ENCODE measurements around the gene TARS3.

Gene TARS3

DNA sequence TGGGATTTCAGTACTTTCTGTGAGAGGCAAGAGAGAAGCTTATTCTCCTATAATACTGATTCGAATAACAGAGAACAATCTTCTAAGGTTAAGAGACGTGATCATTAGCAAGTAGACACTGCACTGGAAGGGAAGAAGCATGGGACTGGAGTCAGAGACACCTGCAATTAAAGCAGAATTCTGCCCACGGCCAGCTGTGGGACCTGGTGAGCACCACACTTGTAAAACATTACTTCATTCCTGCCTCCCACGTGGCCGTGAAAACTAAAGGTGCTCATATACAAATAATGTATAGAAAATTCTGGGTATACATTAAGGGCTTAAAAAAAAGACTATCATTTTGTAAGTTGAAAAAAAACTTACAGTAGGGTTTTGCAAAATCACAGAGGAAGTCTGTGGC, 74.1 kb downstream of the TARS3 start:
- Histone ChIP-seq H3K36me3 (ENCODE audit: control insufficient read depth, insufficient read depth, low read length) (peaks cover 5% of the 10 kb centered on the region), H3K4me3 (ENCODE audit: low read length) (no peak overlapping the region), H3K9ac (ENCODE audit: low read length) (no peak overlapping the region), H3K4me1 (ENCODE audit: control insufficient read depth, insufficient read depth, low read length) (peaks cover 12% of the 10 kb centered on the region), H3K27me3 (ENCODE audit: control insufficient read depth, insufficient read depth, low read length) (no peaks in the 10 kb centered on the region), H3K9me3 (ENCODE audit: control insufficient read depth, low read length) (no peaks in the 10 kb centered on the region)

DNA sequence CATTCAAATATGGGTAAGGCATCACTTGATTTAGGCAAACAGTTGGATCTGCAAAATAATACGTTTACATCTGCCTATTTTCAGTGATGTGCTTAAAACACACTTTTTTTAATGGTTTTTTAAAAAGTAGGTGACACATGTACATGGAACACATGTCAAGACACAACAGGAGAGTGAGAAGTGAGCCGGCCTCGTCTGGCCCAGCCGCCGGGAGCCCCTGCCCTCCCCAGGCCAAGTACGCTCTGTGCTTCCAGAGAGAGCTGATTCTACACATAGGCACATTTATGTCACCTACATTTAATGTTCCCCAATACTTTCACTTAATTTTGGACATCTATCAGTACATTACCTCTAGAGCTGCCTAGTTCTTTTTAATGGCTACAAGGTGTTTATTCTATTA, 75.9 kb downstream of the TARS3 start:
- Histone ChIP-seq H3K4me1 (ENCODE audit: control insufficient read depth, insufficient read depth, low read length) (peaks cover 12% of the 10 kb centered on the region), H3K36me3 (ENCODE audit: control insufficient read depth, insufficient read depth, low read length) (peaks cover 8% of the 10 kb centered on the region), H3K27me3 (ENCODE audit: control insufficient read depth, insufficient read depth, low read length) (no peaks in the 10 kb centered on the region), H3K9ac (ENCODE audit: low read length) (no peak overlapping the region), H3K9me3 (ENCODE audit: control insufficient read depth, low read length) (no peaks in the 10 kb centered on the region), H3K4me3 (ENCODE audit: low read length) (no peak overlapping the region)

DNA sequence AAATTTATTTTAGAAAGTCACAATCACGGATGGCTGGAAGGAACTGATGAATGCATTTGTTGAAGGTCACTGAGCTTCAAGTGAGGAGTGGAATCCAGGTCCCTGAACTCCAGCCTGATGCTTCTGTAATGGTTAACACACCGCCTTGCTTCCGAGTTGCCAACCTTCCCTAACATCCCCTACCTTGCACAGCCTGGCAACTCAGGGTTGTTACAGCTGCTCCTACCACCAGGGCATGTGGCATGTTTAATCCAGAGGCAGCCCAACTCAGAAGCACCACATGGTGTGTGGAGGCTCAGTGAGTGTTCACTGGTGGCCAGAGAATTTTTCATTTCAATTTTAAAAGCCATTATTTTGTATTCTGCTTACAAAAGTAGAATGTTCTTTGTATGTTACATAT, 77.0 kb downstream of the TARS3 start:
- Histone ChIP-seq H3K27me3 (ENCODE audit: control insufficient read depth, insufficient read depth, low read length) (no peaks in the 10 kb centered on the region), H3K4me3 (ENCODE audit: low read length) (no peak overlapping the region), H3K4me1 (ENCODE audit: control insufficient read depth, insufficient read depth, low read length) (peaks cover 12% of the 10 kb centered on the region), H3K36me3 (ENCODE audit: control insufficient read depth, insufficient read depth, low read length) (peaks cover 8% of the 10 kb centered on the region), H3K9ac (ENCODE audit: low read length) (no peak overlapping the region), H3K9me3 (ENCODE audit: control insufficient read depth, low read length) (no peaks in the 10 kb centered on the region)

DNA sequence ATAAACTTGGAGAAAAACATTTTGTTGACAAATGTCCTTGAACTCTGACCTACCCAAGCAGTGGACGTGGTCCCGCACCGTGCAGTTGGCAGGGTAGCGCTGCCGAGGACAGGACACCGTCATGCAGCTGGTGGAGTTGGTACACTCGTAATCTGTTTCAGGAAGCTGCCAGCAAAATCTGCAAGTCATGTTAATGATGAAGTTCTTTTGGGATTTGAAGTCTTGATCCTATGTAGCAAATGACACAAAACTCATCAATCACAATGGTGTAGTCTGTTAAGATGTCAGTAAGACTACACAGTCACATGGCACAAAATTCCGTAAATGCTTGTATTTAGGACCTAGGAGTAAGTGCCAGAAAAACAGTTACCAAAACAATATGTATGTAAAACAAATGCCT, 77.6 kb downstream of the TARS3 start:
- Histone ChIP-seq H3K4me3 (ENCODE audit: low read length) (no peak overlapping the region), H3K4me1 (ENCODE audit: control insufficient read depth, insufficient read depth, low read length) (peaks cover 12% of the 10 kb centered on the region), H3K27me3 (ENCODE audit: control insufficient read depth, insufficient read depth, low read length) (no peaks in the 10 kb centered on the region), H3K36me3 (ENCODE audit: control insufficient read depth, insufficient read depth, low read length) (peaks cover 8% of the 10 kb centered on the region), H3K9me3 (ENCODE audit: control insufficient read depth, low read length) (no peaks in the 10 kb centered on the region), H3K9ac (ENCODE audit: low read length) (no peak overlapping the region)

DNA sequence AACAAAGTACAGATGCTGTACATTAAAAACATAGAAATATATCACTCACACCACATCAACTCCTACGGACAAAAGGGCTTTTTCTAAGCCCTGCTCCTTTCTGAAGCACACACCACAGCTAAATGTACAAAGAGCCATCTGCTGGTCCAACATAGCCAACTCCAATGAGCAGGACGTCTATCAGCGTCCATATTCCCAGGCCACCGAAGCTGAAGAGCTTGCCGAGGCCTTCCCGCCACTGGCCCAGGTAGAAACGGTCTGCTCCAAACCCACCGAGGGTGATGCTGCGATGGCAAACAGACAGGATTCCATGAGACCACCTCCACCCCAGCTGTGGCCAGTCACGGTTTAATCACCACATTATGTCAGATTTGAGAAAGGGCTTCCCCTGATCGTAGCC, 81.9 kb downstream of the TARS3 start:
- Histone ChIP-seq H3K36me3 (ENCODE audit: control insufficient read depth, insufficient read depth, low read length) (peaks cover 8% of the 10 kb centered on the region), H3K4me1 (ENCODE audit: control insufficient read depth, insufficient read depth, low read length) (no peaks in the 10 kb centered on the region), H3K27me3 (ENCODE audit: control insufficient read depth, insufficient read depth, low read length) (no peaks in the 10 kb centered on the region), H3K9ac (ENCODE audit: low read length) (no peak overlapping the region), H3K9me3 (ENCODE audit: control insufficient read depth, low read length) (no peaks in the 10 kb centered on the region), H3K4me3 (ENCODE audit: low read length) (no peak overlapping the region)

DNA sequence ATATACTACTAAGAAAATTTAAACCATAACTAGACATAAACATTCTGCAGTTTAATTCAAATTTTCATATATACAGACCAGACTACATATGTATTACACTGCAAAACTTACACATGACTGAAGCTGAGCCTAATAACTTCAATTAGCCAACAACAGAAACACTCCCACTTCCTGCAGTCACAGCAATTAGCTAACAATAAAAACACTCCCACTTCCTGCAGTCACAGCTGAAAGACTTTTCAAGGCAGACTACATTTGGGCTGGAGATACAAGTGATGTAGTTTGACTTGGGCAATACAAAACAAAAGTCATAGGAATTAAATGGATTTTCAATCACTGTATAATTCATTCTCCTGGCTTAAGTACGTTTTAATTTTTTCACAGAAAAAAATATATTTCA, 82.4 kb downstream of the TARS3 start:
- Histone ChIP-seq H3K9me3 (ENCODE audit: control insufficient read depth, low read length) (no peaks in the 10 kb centered on the region), H3K4me3 (ENCODE audit: low read length) (no peak overlapping the region), H3K36me3 (ENCODE audit: control insufficient read depth, insufficient read depth, low read length) (peaks cover 8% of the 10 kb centered on the region), H3K4me1 (ENCODE audit: control insufficient read depth, insufficient read depth, low read length) (no peaks in the 10 kb centered on the region), H3K9ac (ENCODE audit: low read length) (no peak overlapping the region), H3K27me3 (ENCODE audit: control insufficient read depth, insufficient read depth, low read length) (no peaks in the 10 kb centered on the region)

DNA sequence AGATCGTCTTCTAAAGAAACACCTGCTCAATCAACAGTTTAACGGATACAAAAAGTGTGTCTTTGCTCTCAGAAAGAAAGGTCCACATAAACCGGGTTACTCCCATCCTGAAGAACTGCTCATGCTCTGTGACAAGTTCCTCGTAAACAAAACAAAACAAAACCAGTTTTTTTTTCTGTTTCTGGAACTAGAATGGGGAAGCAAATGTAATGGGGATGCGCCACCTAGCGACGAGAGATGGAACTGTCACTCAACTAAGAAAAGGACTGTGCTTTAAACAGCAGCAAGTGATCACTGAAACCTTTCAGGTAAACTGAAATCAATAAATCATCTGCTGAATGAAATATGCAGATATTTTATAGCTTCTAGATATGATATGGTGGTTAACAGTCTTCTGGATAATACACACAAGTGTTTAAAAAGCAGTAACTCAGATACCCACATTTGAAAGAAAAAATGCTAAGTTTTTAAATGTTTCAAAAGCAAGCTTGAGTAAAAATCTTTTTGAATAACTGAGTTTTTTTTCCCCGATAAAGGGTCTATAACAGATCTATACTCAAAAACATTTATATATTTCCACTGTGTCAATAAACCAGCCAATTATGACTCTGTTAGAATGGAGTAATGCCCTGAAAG, 83.0 kb downstream of the TARS3 start:
- Histone ChIP-seq H3K4me1 (ENCODE audit: control insufficient read depth, insufficient read depth, low read length) (no peaks in the 10 kb centered on the region), H3K36me3 (ENCODE audit: control insufficient read depth, insufficient read depth, low read length) (peaks cover 8% of the 10 kb centered on the region), H3K4me3 (ENCODE audit: low read length) (no peak overlapping the region), H3K9me3 (ENCODE audit: control insufficient read depth, low read length) (no peaks in the 10 kb centered on the region), H3K9ac (ENCODE audit: low read length) (no peak overlapping the region), H3K27me3 (ENCODE audit: control insufficient read depth, insufficient read depth, low read length) (no peaks in the 10 kb centered on the region)

DNA sequence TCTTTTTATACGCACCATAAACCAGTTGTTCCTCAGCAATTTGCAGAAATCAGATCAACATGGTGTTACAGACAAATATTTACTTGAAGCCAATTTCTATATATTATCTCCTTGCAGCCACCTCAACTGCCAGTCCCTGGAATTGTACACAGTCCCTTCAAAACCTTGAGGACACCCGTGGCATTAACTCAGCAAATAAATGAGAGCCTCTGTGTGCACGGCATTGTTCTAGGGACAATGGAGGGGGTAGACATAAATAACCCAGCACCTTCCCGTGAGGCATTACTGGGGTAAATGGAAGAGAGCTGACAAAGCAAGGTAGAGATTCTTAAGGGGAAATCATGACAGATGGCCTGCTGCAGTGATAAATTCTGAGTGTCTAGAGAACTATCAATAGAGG, 84.6 kb downstream of the TARS3 start:
- Histone ChIP-seq H3K36me3 (ENCODE audit: control insufficient read depth, insufficient read depth, low read length) (no peaks in the 10 kb centered on the region), H3K4me3 (ENCODE audit: low read length) (no peak overlapping the region), H3K27me3 (ENCODE audit: control insufficient read depth, insufficient read depth, low read length) (no peaks in the 10 kb centered on the region), H3K9me3 (ENCODE audit: control insufficient read depth, low read length) (no peaks in the 10 kb centered on the region), H3K9ac (ENCODE audit: low read length) (no peak overlapping the region), H3K4me1 (ENCODE audit: control insufficient read depth, insufficient read depth, low read length) (no peaks in the 10 kb centered on the region)

DNA sequence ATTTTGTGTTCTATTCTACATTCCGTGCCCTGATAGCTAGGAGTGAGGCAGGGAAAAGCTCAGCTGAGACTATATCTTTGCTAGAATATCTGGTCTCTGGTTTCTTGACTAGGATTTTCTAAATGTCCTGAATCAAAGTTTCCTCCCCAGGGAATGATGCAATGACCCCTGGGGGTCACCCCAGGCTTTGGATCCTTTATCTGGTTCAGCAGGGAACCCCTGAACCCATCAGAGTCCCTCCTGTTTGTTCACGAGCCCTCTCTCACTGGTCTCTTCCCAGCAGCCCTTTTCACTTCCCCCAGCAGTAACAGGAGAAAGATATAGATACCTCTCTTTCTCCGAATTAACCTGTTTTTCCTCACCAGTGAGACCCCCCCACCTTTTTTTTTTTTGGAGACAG, 86.4 kb downstream of the TARS3 start:
- H3K27me3 ChIP-seq (ENCODE audit: control insufficient read depth, insufficient read depth, low read length), result no peaks in the 10 kb centered on the region
- H3K36me3 ChIP-seq (ENCODE audit: control insufficient read depth, insufficient read depth, low read length), result no peaks in the 10 kb centered on the region
- H3K4me3 ChIP-seq (ENCODE audit: low read length), result no peak overlapping the region
- H3K4me1 ChIP-seq (ENCODE audit: control insufficient read depth, insufficient read depth, low read length), result no peaks in the 10 kb centered on the region
- no peak overlapping the region for H3K9ac ChIP-seq (ENCODE audit: low read length)
- no peaks in the 10 kb centered on the region for H3K9me3 ChIP-seq (ENCODE audit: control insufficient read depth, low read length)

DNA sequence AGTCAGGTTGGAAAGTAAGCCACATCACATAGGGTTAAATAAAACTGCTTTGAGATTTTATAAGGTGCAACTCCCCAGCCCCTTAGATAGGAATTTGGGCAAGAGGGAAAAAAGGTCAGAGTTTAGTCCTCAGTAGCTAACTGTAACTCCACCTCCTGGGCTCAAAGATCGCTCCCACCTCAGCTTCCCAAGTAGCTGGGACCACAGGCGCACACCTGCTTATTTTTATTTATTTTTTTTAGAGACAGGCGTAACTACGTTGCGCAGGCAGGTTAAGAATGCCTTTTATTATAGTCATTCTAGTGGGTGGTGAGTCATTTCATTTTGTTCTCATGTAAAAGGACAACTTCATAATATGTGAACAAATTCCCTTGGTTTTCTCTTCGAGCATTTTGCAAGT, 86.8 kb downstream of the TARS3 start:
- H3K36me3 ChIP-seq (ENCODE audit: control insufficient read depth, insufficient read depth, low read length), result no peaks in the 10 kb centered on the region
- H3K9ac ChIP-seq (ENCODE audit: low read length), result no peak overlapping the region
- H3K4me3 ChIP-seq (ENCODE audit: low read length), result no peak overlapping the region
- no peaks in the 10 kb centered on the region for H3K9me3 ChIP-seq (ENCODE audit: control insufficient read depth, low read length)
- H3K27me3 ChIP-seq (ENCODE audit: control insufficient read depth, insufficient read depth, low read length), result no peaks in the 10 kb centered on the region
- H3K4me1 ChIP-seq (ENCODE audit: control insufficient read depth, insufficient read depth, low read length), result no peaks in the 10 kb centered on the region

DNA sequence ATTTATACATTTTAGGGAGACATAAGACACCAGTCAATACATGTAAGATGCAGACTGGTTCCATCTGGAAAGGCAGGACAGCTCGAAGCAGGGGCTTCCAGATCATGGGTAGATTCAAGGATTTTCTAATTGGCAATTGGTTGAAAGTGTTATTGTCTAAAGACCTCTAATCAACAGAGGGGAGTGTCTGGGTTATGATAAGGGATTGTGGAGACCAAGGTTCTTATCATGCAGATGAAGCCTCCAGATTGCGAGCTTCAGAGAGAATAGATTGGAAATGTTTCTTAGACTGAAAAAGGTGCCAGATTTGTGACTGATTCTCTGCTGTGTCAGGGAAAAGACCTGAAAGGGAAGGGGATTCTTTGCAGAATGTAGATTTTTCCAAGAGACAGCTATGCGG, 87.2 kb downstream of the TARS3 start:
- Histone ChIP-seq H3K4me3 (ENCODE audit: low read length) (no peak overlapping the region), H3K4me1 (ENCODE audit: control insufficient read depth, insufficient read depth, low read length) (no peaks in the 10 kb centered on the region), H3K36me3 (ENCODE audit: control insufficient read depth, insufficient read depth, low read length) (no peaks in the 10 kb centered on the region), H3K9ac (ENCODE audit: low read length) (no peak overlapping the region), H3K27me3 (ENCODE audit: control insufficient read depth, insufficient read depth, low read length) (no peaks in the 10 kb centered on the region), H3K9me3 (ENCODE audit: control insufficient read depth, low read length) (no peaks in the 10 kb centered on the region)

DNA sequence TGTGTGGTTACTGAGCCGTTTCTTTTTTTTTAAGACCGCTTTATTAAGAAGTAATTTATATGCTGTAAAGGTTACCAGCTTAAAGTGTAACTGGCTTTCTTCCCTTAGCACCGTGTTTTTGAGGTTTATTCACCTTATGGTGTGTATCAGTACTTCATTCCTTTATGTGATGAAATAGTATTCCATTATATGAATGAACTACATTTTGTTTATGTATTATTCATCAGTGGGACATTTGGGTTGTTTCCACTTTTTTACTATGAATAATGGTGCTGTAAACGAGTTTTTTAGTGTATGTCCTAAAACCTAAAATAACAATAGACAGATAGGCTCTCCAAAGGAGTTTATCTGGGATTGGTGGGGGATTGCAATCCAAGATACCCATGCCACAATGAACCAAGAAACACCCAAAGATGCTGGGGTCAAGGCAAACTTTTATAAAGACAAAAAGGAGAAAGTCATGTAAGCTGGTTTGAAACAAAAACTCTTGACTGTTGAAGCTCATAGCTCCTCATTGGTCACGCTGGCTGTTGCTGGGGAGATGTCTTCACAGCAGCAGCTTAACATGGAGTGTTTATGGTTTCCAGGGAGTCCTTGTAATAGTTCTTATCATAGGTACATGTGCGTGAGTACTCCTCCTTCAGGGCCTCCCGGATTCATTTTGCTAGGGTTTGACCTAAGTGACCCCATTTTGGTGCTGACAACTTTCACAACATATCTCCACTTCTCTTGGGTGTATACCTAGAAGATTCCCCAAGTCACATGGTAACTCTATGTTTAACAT, 88.1 kb downstream of the TARS3 start:
- no peak overlapping the region for H3K4me3 ChIP-seq (ENCODE audit: low read length)
- no peaks in the 10 kb centered on the region for H3K27me3 ChIP-seq (ENCODE audit: control insufficient read depth, insufficient read depth, low read length)
- no peaks in the 10 kb centered on the region for H3K9me3 ChIP-seq (ENCODE audit: control insufficient read depth, low read length)
- H3K4me1 ChIP-seq (ENCODE audit: control insufficient read depth, insufficient read depth, low read length), result no peaks in the 10 kb centered on the region
- H3K9ac ChIP-seq (ENCODE audit: low read length), result no peak overlapping the region
- H3K36me3 ChIP-seq (ENCODE audit: control insufficient read depth, insufficient read depth, low read length), result no peaks in the 10 kb centered on the region

Measured in mucosa of stomach (tissue), 1 donor.